Activated T-cell treated with anti-CD3 and anti-CD28 coated beads for 4 hours (primary cell): ENCODE data around the gene PVR.
"Not testable (repeated sequence)": the region's sequence is repeated elsewhere in the genome, so short reads cannot be mapped to it uniquely, and the experiment has no call there.

Experiments used
- DNase-seq: peaks from one replicate; pipeline ENCODE4 v3.0.0-alpha.2; 2020

PVR gene

DNA sequence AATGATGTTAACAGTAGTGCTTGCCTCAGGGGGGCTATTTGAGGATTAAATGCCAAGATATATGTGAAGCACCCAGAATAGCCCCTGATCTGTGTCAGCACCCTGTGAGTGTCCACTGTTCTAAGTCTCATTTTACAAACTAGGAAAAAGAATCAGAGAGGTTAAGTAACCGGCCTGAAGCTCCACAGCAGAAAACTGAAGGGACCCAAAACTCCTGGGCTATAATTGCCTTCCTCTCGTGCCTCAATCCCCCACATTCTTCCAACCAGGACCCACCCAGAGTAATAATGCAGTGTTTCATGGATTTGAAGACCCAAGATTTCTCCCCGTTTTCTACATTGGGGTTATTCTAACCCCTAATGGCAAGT is 2.3 kb downstream of the PVR start:
- DNase-seq, result no peak

GRCh38 chr19:44647144-44647543 is 3.4 kb downstream of the PVR start:
- DNase-seq, result no peak

DNA sequence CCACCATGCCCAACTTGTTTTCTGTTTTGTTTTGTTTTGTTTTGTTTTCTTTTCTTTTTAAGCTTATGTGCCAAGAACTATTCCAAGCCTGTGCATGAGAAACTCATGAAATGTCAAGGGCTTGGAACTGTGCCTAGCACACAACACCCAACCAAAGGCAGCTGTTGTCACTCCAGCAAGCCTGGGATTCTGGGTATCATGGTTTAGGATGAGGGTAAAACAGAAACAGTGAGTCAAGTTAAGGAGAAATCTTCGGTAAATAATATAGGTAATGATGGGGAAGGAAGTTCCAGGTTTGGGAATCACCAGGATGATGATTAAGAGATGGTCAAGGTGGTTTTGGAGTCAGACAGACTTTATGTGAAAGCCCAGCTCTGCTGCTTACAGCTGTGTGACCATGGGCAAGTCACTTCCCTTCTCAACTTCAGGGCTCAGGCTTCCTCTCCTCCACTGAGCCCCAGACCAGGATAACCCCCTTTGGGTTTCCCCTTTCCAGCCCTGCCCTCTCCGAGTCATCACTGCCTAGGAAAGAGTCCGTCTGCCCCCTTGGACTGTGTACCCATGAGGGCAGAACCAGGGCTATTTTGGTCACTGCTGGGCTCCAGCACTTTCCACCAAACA is 5.0 kb downstream of the PVR start:
- DNase-seq, result no peak

GRCh38 chr19:44649578-44650145 is 6.0 kb downstream of the PVR start:
- DNase-seq, result no peak

DNA sequence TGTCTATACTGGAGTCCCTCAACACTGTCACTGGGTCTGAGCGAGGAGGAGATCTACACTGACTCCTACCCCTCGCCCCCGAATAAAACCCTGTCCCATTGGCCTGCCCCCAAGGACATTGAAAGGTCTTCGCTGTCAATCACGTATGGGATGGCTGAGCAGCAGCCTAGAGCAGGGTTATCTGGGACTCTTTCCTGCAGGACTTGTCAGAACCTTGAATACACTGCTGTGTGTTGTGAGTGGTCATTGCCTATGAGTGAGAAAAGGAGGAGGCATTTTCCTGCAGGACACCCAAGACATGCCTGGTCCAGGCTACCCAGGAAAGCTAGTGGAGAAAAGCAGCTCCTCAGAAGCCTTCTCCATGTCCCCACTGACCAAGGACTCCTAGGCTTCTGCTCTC is 9.6 kb downstream of the PVR start:
- DNase-seq, result no peak

DNA sequence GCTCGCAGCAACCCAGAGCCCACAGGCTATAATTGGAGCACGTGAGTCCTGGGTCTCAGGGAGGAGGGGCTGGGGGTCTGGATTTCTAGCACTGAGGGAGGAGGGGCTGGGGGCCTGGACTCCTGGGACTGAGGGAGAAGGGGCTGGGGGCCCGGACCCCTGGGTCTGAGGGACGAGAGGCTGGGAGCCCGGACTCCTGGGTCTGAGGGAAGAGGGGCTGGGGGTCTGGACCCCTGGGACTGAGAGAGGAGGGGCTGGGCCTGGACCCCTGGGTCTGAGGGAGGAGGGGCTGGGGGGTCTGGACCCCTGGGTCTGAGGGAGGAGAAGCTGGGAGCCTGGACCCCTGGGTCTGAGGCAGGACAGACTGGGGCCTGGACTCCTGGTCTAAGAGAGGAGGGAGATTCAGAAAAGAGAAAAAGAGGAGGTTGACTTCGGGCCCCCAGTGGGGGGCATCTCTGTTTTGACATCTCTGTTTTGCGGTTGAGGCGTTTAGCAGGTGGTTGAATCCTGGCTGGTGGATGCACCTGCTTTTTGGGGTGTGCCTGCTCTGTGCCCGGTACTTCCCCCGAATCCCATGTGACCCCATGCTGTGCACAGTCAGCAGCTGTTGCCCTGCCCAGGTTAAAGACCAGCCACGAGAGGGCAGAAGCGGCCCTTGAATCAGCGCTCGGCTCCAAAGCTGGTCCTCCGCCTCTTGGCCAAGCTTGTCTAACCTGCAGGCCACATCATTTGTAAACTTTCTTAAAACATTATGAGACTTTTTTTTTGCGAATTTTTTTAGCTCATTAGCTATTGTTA is 10.5 kb downstream of the PVR start:
- peak; percentile 56 for DNase-seq

DNA sequence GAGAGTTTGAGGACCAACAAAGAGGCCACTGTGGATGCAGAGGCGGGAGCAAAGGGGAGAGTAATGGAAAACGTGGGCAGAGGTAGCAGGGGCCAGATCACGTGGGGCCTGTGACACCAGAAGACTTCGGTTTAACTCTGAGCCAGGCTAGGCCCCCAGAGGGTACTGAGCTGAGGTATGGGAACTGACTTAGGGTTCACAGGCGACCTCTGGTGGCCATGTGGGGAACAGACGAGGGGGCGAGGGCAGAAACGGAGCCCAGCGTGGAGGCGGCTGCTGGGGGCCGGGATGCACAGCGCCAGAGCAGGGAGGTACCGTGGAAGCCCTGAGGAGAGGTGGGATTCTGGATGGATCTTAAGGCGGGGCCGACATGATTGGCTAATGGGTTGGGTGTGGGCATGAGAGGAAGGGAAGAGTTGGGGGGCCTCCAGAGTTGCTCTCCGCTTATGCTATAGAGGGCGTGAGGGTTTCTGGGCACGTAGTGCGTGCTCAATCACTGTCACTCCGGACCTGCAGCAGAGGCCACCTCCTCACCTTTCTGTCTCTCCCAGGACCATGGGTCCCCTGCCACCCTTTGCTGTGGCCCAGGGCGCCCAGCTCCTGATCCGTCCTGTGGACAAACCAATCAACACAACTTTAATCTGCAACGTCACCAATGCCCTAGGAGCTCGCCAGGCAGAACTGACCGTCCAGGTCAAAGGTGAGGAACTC is 13.7 kb downstream of the PVR start:
- DNase-seq, result peak; percentile 65

DNA sequence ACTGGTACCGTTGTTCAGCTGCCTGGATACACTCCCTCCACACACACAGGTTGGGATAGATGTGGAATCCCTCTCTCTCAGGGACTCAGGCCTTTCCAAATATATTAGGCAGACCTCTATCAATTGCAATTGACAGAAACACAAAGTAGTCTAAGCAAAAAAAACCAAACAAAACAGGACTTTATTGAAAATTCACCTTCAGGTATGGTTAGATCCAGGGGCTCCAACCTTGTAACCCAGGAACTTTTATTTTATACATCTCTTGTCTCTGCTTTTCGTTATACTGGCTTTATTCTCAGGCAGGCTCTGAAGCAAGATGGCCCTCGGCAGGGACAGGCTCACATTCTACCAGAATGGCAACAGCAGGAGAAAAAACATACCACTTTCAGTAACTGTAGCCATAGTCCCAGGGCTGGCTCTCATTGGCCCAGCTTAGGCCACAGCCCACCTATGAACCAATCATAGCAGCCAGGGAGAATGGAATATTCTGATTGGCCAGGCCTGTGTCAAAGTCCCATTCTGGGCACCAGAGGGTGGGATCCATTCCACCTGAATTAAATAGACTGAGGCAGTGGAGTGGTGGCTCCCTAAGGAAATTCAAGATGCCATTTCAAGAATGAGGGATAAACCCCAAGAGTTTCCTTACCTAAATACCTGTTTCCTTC is 14.5 kb downstream of the PVR start:
- no peak for DNase-seq

GRCh38 chr19:44660081-44660480 is 16.4 kb downstream of the PVR start:
- DNase-seq, result no peak

DNA sequence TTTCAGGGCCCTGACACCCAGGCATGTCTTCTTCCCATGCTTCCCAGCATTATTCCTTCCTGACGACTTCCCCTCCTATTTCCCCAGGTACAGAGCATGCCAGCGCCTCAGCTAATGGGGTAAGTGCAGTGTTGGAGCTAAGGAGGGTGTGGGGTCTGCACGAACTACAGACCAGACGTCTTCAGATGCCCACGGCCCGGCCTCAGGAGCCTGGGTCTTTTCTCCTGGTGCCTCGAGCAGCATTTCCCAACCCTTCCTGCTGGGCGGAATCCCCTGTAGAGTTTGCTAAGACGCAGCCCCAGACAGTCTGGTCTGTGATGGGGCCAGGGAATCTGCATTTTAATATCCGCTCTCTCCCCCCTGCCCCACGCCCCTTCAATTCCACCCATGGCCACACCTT is 17.5 kb downstream of the PVR start:
- DNase-seq, result no peak

GRCh38 chr19:44661904-44662303 is 18.2 kb downstream of the PVR start:
- DNase-seq, result no peak

DNA sequence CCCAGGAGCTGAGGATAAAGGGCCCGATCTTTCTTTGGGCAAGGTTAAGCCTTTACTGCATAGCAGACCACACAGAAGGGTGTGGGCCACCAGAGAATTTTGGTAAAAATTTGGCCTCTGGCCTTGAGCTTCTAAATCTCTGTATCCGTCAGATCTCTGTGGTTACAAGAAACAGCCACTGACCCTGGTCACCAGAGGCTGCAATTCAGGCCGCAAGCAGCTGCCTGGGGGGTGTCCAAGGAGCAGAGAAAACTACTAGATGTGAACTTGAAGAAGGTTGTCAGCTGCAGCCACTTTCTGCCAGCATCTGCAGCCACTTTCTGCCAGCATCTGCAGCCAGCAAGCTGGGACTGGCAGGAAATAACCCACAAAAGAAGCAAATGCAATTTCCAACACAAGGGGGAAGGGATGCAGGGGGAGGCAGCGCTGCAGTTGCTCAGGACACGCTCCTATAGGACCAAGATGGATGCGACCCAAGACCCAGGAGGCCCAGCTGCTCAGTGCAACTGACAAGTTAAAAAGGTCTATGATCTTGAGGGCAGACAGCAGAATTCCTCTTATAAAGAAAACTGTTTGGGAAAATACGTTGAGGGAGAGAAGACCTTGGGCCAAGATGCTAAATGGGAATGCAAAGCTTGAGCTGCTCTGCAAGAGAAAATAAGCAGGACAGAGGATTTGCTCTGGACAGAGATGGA is 19.1 kb downstream of the PVR start:
- DNase-seq, result no peak

GRCh38 chr19:44663996-44664395 is 20.3 kb downstream of the PVR start:
- DNase-seq, result no peak

- no peak for DNase-seq
Measured at GRCh38 chr19:44664976-44665375, 21.3 kb downstream of the PVR start.

DNA sequence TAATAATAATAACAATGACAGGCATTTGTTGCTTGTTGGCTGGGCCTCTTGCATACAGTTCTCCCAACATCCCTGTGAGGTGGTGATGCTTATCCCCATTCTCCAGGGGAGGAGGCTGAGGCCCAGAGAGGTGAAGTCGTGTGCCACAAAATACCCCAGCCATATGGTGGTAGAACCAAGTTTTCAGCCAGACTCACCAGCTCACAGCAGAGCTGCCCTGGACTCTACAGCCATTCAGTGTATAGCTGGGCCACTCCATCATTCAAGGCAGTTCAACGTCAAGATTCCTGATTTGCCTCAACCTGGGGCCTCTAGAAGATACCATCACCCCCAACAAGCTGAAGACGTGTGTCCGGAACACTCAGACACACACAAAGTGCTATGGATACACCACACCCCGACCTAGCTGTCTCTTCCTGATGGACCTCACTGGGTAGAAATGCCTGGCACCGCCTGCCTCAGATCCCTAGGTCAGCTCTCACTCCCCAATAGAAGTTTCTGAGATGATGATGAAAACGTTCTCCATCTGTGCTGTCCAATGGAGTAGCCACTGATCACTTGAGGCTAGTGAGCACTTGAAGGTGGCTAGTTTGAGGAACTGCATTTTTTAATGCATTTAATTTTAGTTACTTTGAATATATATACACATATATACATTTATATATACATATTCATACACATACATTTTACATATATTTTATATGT is 23.3 kb downstream of the PVR start:
- no peak for DNase-seq

- DNase-seq, result no peak
Measured at GRCh38 chr19:44668985-44669764, 25.5 kb downstream of the PVR start.

DNA sequence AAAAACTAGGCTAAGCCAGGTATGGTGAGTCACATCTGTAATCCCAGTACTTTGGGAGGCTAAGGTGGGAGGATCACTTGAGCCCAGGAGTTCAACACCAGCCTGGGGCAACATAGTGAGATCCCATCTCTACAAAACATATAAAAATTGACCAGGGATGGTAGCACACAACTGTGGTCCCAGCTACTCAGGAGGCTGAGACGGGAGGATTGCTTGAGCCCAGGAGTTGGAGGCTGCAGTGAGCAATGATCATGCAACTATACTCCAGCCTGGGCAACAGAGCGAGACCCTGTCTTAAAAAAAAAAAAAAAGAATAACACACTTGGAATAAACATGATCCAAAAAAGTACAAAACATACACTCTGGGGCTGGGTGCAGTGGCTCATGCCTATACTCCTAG is 26.3 kb downstream of the PVR start:
- DNase-seq, result not testable (repeated sequence)

DNA sequence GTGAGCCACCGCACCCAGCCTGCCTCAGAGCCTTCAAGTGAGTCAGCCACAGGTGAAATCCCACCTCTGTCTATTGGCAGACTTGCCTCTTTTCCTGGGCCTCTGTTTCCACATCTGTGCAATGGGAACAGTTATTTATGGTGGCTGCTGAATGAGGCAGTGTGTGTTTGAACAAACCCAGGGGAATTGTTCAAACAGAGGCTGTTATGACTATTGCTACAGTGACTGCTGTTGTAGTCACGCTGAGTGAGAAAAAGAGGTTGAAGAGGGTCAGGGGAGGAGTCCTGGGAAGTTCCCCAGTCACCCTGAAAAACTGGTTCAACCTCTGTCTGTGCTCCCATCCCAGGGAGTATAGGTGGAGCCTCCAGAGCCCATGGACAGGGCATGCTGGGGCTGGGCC is 27.7 kb downstream of the PVR start, which contains the start of gene CEACAM19:
CEACAM19 (plus strand) TSS at position 83 of the 400 bp plus-strand sequence. CDS start 450 bp downstream, outside the sequence.
- no peak for DNase-seq

DNA sequence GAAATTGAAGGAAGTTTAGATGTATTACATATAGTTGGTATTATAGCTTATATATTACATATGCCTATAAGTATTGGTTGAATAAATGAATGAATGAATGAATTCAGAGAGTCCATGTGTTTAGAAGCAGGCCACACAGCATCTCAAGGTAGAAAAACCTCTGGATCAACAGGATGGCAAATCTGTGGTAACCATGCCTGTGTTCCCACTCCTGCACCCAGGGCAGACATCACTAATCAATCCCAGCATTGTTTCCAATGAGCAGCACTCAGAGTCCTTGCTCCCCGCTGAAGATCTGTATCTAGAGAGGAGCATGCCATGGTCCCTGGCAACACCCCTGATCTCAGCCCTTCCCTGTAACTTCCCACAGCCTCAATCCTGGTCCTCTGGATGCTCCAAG is 28.5 kb downstream of the PVR start:
- DNase-seq, result no peak

- no peak for DNase-seq
Measured at GRCh38 chr19:44673510-44673909, 29.8 kb downstream of the PVR start.

DNA sequence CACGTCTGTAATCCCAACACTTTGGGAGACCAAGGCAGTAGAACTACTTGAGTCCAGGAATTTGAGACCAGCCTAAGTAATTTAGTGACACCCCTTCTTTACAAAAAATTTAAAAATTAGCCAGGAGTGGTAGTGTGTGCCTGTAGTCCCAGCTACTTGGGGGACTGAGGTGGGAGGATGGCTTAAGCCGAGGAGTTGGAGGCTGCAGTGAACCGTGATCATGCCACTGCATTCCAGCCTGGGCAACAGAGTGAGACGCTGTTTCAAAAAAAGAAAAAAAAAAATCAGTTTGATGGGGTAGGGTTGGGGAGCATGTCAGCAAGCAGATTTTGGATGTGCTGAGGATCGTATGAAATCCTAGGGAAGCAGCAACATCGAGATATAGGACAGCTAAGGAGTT is 31.8 kb downstream of the PVR start:
- no peak for DNase-seq
